GM19025 (cell line): Measurements from ENCODE around the gene SDHA.
A peak's percentile ranks its signal among the peaks of the same experiment; 100 is the strongest.
"Not testable (repeated sequence)": the region's sequence is repeated elsewhere in the genome, so short reads cannot be mapped to it uniquely, and the experiment has no call there.

Experiments used
- ATAC-seq: cut with Tn5 transposase; IDR thresholded peaks from one replicate; pipeline ENCODE4 v1.9.1; 2021; ENCODE audit warnings: mild to moderate bottlenecking, low read depth, moderate library complexity; ENCODE audit not compliant: unreplicated experiment

SDHA gene

DNA sequence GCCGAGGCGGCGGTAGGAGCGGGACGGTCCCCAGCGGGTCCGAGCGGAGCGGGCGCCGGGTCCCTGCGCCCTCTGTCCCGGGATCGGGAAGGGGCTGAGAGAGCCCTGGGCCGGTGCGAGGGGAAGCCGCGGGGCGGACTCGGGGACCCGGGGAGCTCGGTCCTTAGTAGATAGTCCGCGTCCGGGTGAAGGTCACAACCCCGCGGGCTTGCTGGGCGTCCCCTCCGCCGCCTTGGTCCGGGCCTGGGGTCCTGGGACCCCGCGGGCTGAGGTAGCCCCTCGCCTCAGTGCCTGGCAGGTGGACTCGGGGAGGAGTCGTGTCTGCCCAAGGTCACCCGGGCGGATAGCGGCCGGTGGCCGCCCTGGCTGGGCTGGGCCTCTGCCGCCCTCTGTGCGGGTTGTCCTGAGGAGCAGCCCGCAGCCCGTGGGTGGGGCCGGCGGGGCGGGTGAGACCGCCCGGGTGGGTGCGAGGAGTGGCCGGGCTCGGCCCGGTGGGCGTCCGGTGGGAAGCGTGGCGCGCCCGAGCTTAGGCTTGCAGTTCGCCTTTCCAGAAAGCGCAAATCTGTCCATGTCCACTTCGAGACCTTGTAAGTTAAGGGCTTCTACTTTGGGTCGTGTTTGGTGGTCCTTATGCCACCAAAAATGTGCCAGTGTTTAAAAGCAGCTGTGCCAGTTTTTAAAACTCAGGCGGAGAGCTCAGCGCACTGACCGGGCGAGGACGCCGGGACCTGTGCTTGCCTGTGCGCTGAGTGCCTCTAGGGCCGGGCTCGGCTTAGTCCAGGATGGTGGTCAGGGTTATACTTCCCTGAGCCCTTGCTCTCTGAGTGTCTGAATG, 554 bp downstream of the SDHA start:
- peak; percentile 21 for ATAC-seq

DNA sequence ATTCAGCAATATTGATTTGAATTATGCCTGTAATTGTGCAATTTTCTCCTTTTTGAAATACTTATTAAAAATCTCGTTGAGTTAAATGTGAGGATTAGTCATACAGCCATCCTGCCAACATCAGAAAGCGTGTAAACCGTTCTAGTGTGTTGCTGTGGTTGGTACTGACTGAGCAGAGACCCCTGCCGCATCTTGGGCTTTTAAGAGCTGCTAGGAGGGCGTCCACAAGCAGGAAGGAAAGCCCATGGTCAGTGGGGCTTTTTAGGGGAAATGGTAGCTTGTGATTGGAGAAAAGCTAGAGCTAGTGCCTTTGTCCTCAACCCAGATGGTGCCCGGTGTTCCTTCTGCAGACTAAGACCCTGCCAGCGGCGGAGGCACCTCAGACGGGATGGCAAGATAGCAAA, 1.3 kb downstream of the SDHA start:
- no peak for ATAC-seq

DNA sequence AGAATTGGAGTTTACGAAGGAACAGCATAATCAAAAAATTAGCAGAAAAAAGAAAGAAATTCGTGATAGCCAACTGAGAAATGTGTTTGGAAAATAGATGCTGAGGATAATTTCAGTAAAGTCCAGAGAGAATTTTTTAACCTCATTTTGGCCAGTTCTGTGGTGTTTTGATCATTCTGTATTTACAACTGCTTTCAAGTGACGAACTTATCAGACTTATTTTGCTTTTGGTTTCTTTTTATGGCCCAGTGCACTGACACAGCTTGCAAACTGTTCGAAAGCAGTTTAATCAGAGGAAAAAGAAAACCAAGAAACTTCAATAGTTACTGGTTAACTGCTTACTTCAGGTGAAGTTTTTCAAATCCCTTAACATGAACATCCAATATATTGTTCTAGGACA, 1.9 kb downstream of the SDHA start:
- ATAC-seq, result no peak

DNA sequence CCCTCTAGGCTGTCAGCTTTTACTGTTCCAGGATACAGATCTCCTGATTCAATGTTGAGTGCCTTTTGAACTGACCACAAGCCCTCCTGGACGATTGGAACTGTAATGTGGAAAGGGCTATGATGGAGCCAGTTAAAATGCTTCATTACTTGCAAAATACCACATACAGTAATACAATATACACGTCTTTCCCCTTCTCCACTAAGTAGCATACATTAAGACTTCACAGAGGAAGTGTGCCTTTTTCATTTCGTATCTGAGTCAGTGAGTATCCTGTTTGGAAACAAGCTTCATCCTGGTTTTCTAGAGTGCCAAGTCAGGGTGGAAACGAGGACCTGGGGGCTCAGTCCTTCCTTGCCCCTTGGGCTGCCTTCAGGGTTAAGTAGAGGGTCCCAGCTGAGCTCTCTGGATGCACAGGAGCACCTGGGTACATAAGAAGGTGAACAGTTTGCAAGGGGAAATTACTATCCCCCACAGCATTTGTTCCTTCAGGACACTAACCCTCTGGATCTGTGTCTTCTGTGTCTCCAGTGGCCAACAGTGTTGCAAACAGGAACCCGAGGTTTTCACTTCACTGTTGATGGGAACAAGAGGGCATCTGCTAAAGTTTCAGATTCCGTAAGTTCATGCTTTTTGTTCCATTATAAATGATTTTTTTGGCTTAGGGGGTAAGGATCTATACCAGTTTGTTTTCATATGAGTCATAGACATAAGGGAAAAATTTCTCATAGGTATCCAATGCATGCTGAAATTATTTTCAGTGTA, 5.0 kb downstream of the SDHA start:
- ATAC-seq, result not testable (repeated sequence)

DNA sequence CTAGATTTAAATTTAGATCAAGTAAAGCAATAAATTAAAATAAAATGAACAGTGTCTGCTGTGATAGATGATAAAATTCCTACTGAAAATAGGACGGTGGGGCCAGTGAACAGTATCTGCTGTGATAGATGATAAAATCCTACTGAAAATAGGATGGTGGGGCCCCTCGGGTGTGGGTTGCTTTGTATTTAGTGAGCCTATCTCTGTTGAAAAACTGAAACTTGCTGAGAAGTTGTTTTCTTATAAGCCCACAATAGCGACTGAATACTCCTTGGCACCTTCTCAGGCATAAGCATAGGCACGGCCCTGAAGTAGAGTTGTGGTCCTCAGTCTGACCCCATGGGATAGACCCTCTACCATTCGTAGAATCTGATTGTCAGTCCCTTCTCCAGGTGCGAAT, 5.7 kb downstream of the SDHA start:
- ATAC-seq, result no peak

DNA sequence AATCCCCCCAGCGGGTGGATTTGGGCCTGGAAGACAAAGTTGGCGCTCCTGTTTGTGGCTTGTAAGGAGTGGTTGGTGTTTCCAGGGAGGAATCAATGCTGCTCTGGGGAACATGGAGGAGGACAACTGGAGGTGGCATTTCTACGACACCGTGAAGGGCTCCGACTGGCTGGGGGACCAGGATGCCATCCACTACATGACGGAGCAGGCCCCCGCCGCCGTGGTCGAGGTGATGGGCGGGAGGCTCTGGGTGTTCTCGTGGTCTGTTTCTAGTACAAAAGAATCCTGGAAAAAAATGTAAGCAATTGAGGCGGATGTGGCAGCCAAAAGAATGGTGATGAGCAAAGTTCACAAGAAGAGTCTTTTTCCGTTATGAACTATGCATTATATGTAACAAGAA, 7.2 kb downstream of the SDHA start:
- ATAC-seq, result no peak

DNA sequence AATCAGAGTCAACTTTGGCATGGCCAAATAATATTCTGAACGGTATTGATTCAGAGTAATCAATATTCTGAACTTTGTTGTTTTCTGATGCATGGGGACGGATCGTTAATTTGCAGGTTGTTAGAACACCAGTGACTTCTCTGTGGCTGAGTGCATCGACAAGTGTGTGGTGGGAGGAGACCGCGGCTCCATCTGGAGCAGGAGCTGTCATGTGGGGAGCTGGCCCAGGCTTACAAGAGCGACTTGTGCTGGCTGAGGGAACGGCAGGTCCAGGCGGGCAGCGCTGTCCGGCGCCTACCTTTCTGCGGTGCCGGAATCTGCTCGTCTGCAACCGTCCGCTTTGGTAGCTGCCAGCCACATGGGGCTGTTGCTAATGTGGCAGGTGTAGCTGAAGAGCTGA, 9.3 kb downstream of the SDHA start:
- not testable (repeated sequence) for ATAC-seq

DNA sequence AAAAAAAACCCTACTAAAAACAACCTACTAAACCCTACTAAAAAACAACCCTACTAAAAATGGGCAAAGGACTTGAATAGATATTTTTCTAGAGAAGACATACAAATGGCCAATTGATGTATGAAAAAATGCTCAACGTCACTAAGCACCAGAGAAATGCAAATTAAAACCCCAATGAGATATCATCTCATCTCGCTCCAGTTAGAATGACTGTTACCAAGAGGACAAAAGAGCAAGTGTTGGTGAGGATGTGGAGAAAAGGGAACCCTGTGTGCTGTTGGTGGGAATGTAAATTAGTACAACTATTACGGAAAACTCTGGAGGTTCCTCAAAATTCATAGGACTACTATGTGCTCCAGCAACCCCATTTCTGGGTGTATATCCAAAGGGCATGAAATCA, 10.8 kb downstream of the SDHA start:
- ATAC-seq, result no peak

DNA sequence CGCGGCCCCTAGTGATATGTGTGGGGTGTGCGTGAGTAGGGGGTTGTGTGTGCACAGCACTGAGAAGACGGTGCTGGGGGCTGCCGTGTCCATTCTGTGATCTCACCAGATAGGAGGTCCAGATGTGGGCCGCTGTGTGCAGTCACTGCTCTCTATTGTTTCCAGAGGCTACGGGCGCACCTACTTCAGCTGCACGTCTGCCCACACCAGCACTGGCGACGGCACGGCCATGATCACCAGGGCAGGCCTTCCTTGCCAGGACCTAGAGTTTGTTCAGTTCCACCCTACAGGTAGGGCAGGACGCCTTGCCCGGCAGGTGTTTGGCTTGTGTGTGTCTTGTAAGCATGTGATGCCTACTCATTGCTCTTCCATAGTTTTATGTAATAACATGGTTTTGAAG, 12.6 kb downstream of the SDHA start:
- ATAC-seq, result no peak

DNA sequence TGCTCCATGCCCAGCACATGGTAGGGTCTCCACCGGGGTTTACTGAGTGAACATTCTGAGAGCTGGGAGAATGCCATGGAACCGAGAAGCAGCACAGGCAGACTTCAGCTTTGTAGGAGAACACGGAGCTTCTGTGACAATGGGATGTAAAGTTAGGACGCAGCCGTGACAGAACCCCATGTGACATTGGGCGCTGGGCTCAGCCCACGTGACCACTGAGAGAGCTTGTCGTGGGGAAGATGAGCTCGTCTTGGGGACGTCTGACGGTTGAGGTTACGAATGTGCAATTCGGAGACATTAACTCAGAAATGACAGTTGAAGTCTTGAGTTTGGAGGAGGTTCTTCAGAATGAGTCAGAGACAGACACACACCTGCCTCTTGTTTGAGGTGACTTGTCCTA, 13.5 kb downstream of the SDHA start:
- no peak for ATAC-seq

DNA sequence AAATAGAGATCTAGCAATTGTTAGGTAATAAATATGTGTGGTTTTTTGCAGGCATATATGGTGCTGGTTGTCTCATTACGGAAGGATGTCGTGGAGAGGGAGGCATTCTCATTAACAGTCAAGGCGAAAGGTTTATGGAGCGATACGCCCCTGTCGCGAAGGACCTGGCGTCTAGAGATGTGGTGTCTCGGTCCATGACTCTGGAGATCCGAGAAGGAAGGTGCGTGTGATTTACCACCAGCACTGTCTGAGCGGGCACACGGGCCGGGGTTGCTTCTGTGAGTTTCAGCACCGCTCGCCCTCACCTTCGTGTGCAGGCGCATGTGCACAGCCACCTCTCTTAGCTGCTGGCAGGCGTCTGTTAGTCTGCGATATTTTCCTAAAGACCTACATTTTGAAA, 15.3 kb downstream of the SDHA start:
- ATAC-seq, result not testable (repeated sequence)

DNA sequence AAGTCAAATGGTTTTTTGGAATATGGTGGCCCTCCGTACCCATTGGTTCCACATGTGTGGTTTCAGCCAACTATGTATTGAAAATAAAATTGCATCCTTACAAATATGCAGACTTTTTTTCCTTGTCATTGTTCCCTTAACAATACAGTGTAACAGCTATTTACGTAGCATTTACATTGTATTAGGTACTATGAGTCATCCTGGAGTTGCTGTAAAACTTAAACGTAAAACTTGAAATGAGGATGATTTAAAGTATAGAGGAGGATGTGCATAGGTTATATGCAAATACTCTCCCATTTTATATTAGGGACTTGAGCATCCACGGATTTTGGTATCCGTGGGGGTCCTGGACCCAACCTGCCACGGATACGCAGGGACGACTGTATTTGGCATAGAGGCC, 16.3 kb downstream of the SDHA start:
- ATAC-seq, result no peak

DNA sequence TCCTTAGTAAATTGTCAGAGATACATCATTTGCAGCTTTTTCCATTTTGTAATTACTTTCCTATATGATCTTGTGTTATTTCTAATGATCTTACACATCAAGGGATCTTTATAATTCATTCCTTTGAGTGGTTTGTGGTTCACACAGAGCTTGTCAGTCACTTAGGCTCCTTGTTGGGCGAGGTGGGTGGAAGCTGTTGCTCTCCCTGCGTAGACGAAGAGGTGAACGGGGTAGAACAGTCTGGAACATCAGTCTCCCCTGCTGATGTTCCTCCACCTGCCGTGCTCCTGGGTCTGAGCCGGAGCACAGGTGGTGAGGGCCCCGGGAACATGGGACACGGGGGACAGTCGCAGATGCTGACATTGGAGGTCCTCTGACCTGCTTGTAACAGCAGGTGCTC, 17.4 kb downstream of the SDHA start:
- not testable (repeated sequence) for ATAC-seq

DNA sequence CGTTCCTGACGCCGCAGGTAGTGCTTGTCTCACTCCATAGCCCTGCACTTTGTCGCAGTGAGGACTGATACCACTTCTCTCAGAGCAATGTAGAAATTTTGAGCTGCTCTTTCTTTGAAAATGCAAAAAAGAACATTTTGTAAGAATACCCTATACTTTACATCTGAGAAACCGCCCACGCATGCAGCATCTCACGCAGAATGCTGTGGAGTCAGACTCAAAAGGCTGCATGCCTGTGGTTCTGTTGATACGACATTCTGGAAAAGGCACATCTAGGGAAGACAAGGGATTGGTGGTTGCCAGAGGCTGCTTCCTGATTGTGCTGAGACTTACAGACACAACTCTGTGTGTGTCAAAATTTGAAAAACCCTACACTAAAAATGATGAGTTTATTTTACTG, 19.8 kb downstream of the SDHA start:
- not testable (repeated sequence) for ATAC-seq

DNA sequence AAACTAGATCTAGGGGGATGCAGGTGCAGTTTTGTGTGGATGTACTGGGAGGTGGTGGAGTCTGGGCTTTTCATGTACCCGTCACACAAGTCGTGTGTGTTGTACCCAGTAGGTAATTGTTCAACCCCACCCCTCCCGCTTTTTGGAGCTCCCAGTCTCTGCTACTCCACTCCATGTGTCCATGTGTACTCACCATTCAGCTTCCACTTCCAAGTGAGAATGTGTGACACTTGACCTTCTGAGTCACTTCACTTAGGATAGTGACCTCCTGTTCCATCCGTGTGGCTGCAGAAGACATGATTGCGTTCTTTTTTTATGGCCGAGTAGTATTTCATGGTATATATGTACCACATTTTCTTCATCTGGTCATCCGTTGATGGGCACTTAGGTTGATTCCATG, 22.4 kb downstream of the SDHA start:
- ATAC-seq, result not testable (repeated sequence)

DNA sequence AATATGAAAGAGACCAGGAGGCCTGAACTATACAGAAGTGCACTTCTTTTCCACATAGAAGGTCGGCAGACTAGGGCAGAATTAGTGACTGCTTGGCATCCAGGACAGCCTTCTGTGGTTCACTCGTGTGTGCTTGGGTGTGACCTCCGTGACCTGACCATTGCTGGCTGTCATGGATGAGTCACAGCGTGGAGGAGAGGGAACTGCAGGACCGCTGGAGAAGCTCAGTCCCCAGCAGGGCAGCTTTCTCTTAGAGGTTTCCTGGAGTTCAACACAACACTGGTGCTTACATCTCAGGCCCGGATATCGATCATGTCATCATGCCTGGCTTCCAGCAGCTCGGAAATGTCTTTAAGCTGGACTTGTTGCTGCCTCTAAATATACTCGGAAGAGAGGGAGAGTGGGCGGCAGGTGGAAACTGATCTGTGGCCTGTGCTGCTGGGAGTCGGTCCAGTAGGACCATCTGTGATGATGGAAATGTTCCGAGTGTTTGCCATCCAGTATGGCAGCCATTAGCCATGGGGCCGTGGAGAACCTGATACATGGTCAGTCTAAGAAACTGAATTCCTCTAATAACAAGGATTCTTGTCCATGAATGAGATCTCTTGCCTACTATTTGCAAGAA, 23.0 kb downstream of the SDHA start:
- not testable (repeated sequence) for ATAC-seq

DNA sequence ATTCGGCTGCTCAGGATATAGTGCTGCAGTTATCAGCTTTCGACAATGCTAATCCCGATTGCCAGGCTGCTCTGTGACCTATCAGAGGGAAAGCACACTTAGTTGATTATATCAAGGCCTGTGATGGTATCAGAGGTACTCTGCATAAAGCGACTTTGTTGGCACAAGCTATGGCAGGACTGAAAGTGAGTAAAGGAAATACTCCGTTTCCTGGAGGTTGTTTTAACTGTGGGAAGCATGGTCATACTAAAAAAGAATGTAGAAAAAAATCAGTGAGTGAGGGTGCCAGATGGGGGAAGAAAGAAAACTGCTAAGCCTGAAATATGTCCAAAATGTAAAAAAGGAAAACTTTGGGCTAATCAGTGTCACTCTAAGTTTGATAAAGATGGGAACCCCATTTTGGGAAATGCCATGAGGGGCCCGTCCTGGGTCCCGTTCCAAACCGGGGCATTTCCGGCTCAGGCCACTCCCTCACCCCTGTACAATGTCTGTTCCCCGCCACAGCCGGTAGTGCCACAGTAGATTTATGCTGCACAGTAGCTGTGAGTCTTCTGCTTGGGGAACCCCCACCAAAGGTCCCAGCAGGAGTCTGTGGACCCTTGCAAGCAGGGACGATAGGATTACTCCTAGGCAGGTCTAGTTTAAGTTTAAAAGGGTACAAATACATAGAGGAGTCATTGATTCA, 25.7 kb downstream of the SDHA start:
- not testable (repeated sequence) for ATAC-seq

DNA sequence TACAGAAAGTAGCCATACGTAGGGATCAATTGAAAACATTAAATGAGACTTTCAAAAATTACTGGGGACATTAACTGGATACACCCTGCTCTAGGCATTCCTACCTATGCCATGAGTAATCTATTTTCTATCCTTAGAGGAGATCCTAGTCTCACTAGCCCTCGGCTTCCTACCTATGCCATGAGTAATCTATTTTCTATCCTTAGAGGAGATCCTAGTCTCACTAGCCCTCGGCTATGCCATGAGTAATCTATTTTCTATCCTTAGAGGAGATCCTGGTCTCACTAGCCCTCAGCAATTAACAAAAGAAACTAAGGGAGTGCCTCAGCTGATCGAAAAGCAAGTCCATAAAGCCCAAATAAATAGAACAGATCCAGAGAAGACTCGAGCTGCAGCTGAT, 27.6 kb downstream of the SDHA start:
- not testable (repeated sequence) for ATAC-seq

DNA sequence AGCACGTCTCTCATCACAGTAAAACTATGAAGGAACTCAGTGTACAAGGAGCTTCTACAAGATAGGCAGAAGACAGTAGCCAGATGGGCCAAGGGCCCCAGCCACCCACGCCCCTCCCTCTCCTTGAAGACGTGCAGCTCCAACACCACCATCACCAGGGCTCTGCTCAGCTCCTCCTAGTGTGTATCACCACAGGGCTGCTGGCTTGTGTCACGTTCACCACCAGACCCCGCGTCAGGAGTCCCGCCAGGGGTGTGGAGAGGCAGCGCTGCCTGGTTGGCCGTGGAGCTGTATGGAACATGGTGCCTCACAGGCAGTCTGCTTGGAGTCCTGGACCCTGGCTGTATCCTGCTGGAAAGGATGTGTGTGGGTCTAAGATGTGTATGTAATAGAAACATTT, 32.3 kb downstream of the SDHA start:
- not testable (repeated sequence) for ATAC-seq

DNA sequence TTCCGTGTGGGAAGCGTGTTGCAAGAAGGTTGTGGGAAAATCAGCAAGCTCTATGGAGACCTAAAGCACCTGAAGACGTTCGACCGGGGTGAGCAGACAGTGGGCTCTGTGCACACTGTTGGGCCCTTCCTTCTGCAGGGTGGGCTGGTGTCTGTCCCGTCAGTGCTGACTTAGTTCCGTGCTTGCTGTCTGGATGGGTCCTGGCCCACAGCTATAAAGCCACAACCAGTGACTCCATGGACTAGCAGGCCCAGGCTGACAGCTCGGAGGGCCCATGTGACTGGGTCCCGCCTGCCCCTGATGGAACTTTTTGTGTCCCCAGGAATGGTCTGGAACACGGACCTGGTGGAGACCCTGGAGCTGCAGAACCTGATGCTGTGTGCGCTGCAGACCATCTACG, 32.9 kb downstream of the SDHA start:
- ATAC-seq, result not testable (repeated sequence)

DNA sequence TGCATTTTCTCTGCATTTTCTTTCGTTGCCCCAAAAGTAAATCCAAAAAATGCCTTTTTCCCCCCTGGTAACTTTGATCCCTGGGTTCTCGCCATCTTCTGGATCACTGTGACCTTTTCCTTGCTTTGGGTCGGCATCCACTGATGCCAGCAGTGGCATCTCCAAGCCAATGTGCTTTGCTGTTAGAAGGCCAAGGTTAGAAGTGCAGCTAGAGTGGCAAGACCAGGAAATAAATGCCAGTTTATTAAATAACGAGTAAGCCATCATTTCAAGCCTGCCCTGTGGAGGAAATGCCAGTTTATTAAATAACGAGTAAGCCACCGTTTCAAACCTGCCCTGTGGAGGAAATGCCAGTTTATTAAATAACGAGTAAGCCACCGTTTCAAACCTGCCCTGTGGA, 33.4 kb downstream of the SDHA start:
- ATAC-seq, result not testable (repeated sequence)
